Kidney (tissue), 14 donors: Measurements from ENCODE around the gene KCNQ5. TPM values are rescaled to one million over a fixed set of nuclear protein-coding genes. Genes with fewer than 3 reads are reported as not detected.

Source experiments
- DNase-seq, 5 donors: peaks; one replicate each; pipeline ENCODE4 v3.0.0-alpha.2; 2013 to 2020
- FAIRE-seq: peaks from 2 replicates; lab custom pipeline; 2012; peaks lifted over from hg19 to GRCh38; lab: Jason Lieb, UNC
- H3K27ac ChIP-seq, 2 donors: one replicate each; pipeline ENCODE4 v1.7.0; 2013; ENCODE audit warnings: low read depth in 2 of 2, low read length in 2 of 2, inconsistent platforms in 1 of 2
- H3K27me3 ChIP-seq: one replicate; pipeline ENCODE4 v1.7.1; 2013; ENCODE audit warnings: low read length, inconsistent platforms; ENCODE audit not compliant: control insufficient read depth, insufficient read depth
- H3K36me3 ChIP-seq, 3 donors: one replicate each; pipeline versions ENCODE4 v1.7.0 to v1.7.1; 2013; ENCODE audit warnings: low read length in 3 of 3, control low read depth in 1 of 3, inconsistent platforms in 1 of 3; ENCODE audit not compliant: insufficient read depth in 3 of 3, control insufficient read depth in 2 of 3
- H3K4me1 ChIP-seq, 3 donors: one replicate each; pipeline versions ENCODE4 v1.7.0 to v1.7.1; 2013; ENCODE audit warnings: low read length in 3 of 3, inconsistent platforms in 1 of 3, low read depth in 1 of 3; ENCODE audit not compliant: control insufficient read depth in 2 of 3, insufficient read depth in 2 of 3
- H3K4me3 ChIP-seq, 3 donors: one replicate each; pipeline versions ENCODE4 v1.7.0 to v1.8.1; 2013; ENCODE audit warnings: low read length in 3 of 3, control low read depth in 1 of 3, inconsistent platforms in 1 of 3
- H3K9ac ChIP-seq, 3 donors: one replicate each; pipeline versions ENCODE4 v1.7.0 to v1.7.1; 2013; ENCODE audit warnings: low read length in 3 of 3, control low read depth in 1 of 3, inconsistent platforms in 1 of 3
- H3K9me3 ChIP-seq, 3 donors: one replicate each; pipeline versions ENCODE4 v1.7.0 to v1.7.1; 2013; ENCODE audit warnings: low read length in 3 of 3, control low read depth in 1 of 3, inconsistent platforms in 1 of 3; ENCODE audit not compliant: control insufficient read depth in 2 of 3, insufficient read depth in 1 of 3
- intact Hi-C: fragments of 100-400 bp; cut with DNase I; formaldehyde crosslinking; loops from one replicate; pipeline ENCODE4 v1.11.1; 2022
- polyA plus RNA-seq: library from polyadenylated mRNA; stranded (reverse); fragments of 350-450 nt; fragmentation: Illumina TruSeq; extraction: RNeasy Lipid Tissue Mini Kit (QIAGEN cat#74804); gene quantifications from one replicate; pipeline ENCODE4 v1.2.3, GENCODE V29; 2014; ENCODE audit warnings: low read depth, low replicate concordance; ENCODE audit not compliant: insufficient read depth
- total RNA-seq: library from RNA; stranded (reverse); fragmentation: NEBNext Ultra II Directional; extraction: Animal tissue kit (Norgen Biotek cat#: 25700); gene quantifications from one replicate; pipeline ENCODE4 v1.2.1, GENCODE V29; 2021
- TF ChIP-seq, protein P1 (sequence below): IDR thresholded peaks from 3 replicates; pipeline ENCODE4 v1.5.1; 2012; ENCODE audit warnings: mild to moderate bottlenecking, moderate library complexity, borderline replicate concordance; ENCODE audit not compliant: insufficient read depth; ENCODE audit errors: extremely low read depth
- donor health status: control.
- donor health status: control.
- donor health status: control.
- donor health status: control.
- donor health status: control.
- donor health status: DM: yes; HTN: yes; CAD: no.
- donor health status: Normal renal cell carcinoma (clear cell type).

The KCNQ5 gene
- total and polyA plus RNA-seq, 2 donors from 2014 or later, result 0.50 TPM; not detected in 1

DNA sequence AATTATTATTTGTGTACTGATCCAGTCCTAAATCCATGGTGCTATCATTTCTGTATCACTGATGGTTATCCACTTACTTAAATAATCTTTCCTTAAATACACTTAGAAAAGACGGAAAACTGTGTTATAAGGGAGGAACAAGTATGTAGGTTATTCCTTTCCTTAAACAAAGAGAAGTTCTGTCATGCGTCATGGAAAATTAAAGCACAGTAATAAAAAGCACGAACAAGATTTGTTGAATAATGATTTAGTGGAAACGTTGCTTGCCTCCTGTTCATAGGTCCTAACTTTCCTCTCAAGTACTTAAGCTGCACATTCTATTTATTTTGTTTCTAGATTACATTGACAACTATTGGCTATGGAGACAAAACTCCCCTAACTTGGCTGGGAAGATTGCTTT, 483.1 kb downstream of the KCNQ5 start:
- intact Hi-C loops, result no loop called here
- DNase-seq, result peak in 2 of 5 donors; percentile 49 to 51
- H3K27ac ChIP-seq, result no peak overlapping the region
- no peak overlapping the region for H3K9ac ChIP-seq
- no peaks in the 10 kb centered on the region for H3K9me3 ChIP-seq
- FAIRE-seq, result no peak
- no peaks in the 10 kb centered on the region for H3K27me3 ChIP-seq
- H3K4me3 ChIP-seq, result no peak overlapping the region
- H3K4me1 ChIP-seq, result no peaks in the 10 kb centered on the region
- TF ChIP-seq, protein P1, sequence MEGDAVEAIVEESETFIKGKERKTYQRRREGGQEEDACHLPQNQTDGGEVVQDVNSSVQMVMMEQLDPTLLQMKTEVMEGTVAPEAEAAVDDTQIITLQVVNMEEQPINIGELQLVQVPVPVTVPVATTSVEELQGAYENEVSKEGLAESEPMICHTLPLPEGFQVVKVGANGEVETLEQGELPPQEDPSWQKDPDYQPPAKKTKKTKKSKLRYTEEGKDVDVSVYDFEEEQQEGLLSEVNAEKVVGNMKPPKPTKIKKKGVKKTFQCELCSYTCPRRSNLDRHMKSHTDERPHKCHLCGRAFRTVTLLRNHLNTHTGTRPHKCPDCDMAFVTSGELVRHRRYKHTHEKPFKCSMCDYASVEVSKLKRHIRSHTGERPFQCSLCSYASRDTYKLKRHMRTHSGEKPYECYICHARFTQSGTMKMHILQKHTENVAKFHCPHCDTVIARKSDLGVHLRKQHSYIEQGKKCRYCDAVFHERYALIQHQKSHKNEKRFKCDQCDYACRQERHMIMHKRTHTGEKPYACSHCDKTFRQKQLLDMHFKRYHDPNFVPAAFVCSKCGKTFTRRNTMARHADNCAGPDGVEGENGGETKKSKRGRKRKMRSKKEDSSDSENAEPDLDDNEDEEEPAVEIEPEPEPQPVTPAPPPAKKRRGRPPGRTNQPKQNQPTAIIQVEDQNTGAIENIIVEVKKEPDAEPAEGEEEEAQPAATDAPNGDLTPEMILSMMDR, result no peak
- H3K36me3 ChIP-seq, result no peaks in the 10 kb centered on the region

DNA sequence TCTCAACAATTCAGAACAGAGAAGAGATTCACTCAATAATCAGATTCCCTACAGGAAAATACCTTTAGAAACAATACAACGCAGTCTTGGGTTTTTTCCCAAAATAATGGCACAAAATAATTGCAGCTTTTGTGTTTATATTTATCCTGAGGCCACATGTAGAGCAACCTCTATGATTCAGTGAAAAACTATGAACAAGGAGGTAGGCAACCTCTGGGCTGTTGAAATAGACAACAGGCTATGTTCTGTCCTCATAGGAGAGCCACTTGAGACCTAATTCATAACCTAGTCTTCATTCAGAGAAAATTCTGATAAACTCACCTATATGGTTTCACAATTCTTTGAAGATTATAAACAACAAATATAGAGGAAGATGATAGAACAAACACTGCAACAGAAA, 485.2 kb downstream of the KCNQ5 start:
- Histone ChIP-seq H3K9ac (no peak overlapping the region), H3K27ac (no peak overlapping the region), H3K4me3 (no peak overlapping the region), H3K36me3 (no peaks in the 10 kb centered on the region), H3K9me3 (no peaks in the 10 kb centered on the region), H3K27me3 (no peaks in the 10 kb centered on the region), H3K4me1 (no peaks in the 10 kb centered on the region)
- intact Hi-C loops, result no loop called here
- FAIRE-seq (no peak), DNase-seq (no peak)
- TF ChIP-seq, protein P1, result no peak

DNA sequence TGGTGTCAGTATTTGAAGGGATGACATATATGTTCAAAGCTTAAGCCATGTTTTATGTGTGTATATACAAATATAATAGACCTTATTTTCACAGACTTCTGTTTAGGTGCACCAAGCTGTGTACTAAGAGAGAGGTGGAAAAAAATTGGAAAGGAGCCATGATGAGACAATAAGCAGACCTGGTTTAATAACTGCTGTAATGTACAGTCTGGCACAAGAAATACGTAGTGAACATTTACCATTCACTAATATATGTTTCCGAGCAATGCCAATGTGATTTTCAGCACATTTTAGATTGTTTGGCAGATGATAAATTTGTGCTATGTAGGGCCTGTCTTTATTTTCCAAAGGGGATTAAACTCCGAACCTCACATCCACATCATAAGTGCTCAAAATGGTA, 487.1 kb downstream of the KCNQ5 start:
- H3K9me3 ChIP-seq, result no peaks in the 10 kb centered on the region
- TF ChIP-seq, protein P1, result no peak
- no peaks in the 10 kb centered on the region for H3K27me3 ChIP-seq
- no peaks in the 10 kb centered on the region for H3K4me1 ChIP-seq
- FAIRE-seq (no peak), DNase-seq (no peak)
- no peak overlapping the region for H3K9ac ChIP-seq
- H3K4me3 ChIP-seq, result no peak overlapping the region
- no peak overlapping the region for H3K27ac ChIP-seq
- intact Hi-C loops, result no loop called here
- no peaks in the 10 kb centered on the region for H3K36me3 ChIP-seq

DNA sequence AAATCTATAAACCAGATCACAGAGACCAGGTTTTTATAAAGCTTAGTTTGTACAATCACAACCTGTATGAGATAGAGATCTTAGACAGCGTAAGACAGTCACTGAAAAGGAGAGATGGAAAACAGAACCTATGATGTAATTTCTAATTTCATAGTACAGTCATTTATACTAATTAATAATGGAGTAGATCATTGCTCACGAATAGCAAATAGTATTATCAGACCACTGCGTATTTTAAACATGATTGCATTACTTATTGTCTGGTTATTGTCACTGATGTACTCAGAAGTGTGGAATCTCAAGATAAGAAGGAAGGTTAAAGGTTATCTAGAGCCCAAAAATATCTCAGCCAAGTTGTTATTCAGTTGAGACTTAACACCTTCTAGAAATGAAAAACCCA, 487.8 kb downstream of the KCNQ5 start:
- no peak overlapping the region for H3K4me3 ChIP-seq
- no peaks in the 10 kb centered on the region for H3K27me3 ChIP-seq
- H3K9ac ChIP-seq, result no peak overlapping the region
- DNase-seq, result no peak
- TF ChIP-seq, protein P1, result no peak
- H3K27ac ChIP-seq, result no peak overlapping the region
- H3K4me1 ChIP-seq, result no peaks in the 10 kb centered on the region
- no peak for FAIRE-seq
- H3K36me3 ChIP-seq, result no peaks in the 10 kb centered on the region
- no peaks in the 10 kb centered on the region for H3K9me3 ChIP-seq
- intact Hi-C loops, result no loop called here
